NCI-H2107 treated with DMSO at 0.1 percent for 48 hours (cell line): ENCODE data around the gene ENGASE.

Experiments
- DNase-seq: peaks from one replicate; lab custom pipeline; 2025; ENCODE audit not compliant: unreplicated experiment; lab: John Stamatoyannopoulos, UW

The ENGASE gene

DNA sequence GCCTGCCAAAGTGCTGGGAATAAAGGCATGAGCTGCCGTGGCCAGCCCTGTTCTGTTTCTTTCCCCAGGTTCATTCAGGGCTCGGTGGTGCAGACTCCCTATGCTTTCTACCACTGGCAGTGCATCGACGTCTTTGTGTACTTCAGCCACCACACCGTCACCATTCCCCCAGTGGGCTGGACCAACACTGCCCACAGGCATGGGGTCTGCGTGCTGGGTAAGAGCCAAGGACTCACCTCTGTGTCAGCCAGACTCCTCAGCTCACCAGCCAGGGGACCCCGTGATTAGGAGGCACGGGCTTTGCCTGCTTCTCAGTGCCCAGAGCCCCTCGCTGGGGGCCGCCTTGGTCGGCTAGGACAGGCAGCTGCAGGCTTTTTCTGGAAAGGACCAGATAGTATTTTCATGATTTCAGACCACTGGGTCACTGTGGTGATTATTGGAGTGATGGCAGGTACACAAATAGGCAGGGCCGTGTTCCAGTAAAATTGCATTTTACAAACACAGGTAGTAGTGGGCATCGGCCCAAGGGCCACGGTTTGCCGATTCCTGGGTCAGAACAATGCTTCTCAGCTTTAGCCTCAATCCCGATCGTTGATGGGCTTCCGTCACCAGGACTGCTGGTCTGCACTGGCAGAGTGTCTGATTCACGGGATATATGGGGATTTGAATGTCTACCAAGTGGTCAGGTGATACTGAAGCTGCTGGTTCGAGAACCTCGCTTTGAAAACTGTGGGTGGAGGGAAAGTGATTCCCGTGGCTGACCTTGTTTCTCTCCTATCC lies 5.0 kb downstream of the ENGASE start:
- DNase-seq: no peak

DNA sequence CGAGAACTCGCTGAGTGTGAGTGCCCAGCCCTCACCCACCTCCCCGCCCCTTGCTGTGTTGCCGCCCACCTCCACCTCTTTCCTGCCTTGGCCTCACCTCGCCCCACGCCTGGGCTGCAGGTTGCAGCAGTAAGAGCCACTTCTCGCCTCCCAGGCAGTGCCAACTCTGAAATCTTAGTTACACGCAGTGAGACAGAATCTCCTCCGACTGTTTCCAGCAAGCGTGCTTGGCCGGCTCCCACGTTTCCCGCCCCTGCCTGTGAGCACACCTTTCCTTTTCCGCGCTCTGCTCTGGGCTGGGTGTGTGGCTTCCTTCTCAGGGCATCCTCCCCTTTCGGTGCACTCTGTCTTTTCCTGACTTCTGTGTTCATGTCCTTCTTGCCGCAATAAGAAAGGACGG lies 5.7 kb downstream of the ENGASE start:
- no peak for DNase-seq

DNA sequence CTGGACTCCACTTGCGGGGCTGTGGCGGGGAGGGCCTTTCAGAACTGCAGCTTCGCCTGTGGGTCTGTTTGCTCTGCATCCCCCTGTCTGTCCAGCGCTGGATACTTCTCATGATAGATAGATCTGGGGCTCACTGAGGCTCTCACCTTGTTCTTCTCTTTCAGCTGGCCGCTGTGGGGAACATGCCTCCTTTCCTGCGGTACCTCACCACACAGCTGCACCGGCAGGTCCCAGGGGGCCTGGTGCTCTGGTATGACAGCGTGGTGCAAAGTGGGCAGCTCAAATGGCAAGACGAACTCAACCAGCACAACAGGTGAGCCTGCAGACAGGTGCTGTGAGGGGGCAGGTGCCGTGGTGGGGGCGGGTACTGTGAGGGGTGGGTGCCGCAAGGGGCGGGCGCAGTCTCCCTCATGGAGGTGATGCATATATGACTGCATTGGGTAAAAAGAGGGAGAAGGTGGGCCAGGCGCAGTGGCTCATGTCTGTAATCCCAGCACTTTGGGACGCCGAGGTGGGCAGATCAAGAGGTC lies 6.2 kb downstream of the ENGASE start:
- DNase-seq: peak; percentile 84

DNA sequence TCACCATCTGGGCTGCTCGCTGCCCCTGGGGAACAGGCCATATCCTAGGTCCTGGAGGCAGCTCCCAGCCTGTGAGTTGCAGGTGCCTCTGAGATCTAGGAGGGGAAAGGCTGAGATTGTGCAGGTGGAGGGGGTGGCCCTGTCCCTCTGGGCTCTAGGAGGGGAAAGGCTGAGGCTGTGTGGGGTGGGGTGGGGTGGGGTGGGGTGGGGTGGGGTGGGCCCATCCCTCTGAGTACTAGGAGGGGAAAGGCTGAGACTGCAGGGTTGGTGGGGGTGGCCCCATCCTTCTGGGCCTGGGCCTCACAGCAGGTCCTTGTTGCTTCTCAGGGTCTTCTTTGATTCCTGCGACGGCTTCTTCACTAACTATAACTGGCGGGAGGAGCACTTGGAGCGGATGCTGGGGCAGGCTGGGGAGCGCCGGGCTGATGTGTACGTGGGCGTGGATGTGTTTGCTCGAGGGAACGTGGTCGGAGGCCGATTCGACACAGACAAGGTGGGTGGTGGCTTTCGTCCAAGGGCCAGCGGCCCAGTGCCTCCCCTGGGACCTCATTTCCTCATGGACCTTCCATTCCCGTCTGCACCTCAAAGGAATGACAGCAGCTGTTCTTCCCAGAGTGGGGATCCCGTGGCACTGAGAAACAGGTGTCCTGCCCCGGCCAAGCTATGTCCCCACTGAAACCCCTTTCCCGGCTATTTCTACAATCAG lies 7.1 kb downstream of the ENGASE start:
- no peak for DNase-seq

DNA sequence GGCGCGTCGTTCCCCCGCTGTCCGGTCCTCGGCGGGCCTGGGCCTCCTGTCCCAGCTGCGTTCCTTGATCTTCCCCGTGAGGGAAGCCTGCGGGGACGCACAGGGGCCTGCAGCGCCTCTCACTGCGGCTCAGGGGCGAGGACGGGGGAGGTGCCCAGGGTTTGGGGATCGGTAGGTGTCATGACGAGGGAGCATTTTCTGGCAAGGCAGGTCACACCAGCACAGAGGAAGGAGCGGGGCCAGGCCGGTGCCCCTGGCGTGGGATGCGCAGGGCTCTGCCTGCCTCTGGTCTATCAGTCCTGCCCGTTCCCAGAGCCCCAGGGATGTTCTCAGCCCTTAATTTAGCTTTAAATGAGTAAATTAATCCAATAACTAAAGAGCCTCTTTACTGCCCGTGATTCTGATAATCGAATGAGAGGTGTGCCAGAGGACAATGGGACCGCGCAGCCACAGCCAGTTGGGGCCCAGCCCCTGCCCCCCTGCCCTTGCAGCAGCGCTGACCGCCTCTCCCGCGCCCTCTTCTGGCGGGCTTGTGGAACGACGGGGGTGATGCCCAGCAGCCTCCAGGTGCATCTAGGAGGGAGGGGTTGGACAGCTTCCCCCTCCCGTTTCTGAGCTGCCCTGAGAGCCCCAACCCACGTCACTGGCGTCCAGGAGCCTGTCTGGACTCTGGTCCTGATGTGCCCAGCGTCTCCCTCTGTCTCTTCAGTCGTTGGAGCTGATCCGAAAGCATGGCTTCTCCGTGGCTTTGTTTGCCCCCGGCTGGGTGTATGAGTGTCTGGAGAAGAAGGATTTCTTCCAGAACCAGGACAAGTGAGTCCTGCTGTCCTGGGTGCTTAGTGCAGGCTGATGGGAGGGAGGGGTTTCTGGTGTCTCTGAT lies 7.9 kb downstream of the ENGASE start:
- DNase-seq: no peak

DNA sequence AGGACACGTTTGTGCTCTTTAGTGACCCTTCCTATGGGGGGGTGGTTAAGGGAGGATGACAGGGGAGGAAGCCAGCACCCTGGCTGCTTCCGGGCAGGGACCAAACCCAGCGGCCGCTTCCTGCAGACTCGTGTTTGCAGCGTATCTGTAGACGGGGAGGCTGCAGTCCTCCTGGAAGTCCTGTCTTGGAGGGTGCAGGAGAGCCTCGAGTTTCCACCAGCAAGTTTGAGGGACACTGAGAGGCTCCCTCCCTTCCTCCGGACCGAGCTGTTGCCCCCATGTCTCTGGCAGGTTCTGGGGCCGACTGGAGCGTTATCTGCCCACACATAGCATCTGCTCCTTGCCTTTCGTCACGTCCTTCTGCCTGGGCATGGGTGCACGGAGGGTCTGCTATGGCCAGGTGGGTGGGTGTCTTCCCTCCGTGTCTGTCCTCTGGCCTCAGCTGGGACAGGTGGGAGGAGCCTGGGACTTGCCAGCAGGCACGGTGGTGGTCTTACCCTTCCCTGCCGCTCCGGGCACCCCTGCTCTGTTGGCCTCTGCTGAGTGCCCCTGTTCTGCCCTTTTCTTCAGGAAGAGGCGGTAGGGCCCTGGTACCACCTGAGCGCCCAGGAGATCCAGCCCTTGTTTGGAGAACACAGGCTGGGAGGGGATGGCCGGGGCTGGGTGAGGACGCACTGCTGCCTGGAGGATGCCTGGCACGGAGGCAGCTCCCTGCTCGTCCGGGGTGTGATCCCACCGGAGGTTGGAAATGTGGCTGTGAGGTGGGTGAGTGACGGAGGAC lies 8.8 kb downstream of the ENGASE start:
- no peak for DNase-seq

DNA sequence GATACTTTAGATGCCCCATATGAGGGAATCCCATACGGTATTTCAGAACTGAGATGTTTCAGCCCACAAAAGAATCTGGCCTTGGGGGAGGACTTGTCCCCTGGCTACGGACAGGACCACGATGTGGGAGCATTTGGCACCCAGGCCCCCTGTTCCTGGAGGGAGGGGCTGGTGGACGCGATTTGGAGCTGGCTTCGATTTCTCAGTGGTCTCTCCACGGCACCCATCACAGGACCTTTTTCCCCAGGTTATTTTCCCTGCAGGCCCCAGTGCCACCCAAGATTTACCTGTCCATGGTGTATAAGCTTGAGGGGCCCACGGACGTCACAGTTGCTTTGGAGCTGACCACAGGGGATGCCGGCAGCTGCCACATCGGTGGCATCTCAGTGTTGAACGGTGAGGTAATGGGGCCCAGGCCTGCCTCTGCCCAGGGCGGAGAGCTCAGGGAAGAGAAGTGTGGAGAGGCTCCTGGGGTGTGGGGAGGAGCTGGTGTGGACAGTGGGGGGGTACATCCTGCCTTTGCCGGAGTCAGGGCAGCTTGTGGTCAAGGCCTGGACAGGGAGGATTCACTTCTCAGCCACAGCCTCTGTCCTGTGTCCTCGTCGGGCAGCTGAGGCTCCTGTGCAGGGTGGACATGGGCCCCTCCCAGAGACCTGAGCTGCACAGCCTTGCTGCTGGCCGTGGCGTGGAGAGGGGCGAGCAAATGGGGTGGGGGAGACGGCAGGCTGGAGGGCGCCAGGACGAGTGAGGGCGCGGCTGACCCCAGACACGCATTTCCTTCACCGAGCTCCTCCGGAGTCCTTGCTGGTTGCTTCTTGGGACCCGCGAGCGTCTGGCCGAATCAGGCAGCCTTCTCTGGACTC lies 9.9 kb downstream of the ENGASE start:
- no peak for DNase-seq

DNA sequence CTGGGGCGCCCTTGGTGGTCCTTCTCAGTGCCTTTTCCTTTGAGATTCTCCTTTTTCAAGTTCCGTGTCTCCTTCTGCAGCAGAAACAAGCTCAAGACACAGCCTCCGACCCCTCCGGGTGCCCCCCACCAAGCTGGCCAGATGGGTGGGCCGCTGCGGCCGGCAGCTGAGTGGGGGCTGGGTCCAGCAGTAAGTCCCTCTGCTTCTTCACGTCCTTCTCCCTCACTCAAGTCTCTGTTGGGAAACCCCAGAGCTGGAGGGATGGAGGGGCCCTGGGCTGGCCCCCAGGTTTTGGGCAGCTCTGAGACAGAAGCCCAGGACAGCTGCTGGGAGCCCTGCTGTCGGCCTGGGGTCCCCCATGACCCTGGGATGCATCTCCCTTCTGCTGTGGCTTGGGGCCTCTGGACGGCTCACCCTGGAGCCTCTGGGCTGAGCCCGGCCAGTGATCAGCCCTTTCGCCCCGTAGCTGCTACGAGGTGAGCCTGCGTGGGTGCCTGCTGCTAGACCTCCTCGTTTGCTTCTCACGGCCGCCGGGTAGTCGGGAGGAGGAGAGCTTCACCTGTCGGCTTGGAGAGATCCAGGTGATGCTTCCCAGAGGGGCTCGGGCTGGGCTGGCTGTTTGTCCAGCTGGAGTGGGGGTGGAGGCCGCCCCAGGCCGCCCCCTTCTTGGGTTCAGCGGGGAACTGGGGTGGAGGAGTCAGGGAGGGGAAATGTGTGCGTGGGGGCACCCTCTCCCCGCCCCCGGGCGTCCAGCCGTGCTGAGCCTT lies 10.7 kb downstream of the ENGASE start:
- no peak for DNase-seq

DNA sequence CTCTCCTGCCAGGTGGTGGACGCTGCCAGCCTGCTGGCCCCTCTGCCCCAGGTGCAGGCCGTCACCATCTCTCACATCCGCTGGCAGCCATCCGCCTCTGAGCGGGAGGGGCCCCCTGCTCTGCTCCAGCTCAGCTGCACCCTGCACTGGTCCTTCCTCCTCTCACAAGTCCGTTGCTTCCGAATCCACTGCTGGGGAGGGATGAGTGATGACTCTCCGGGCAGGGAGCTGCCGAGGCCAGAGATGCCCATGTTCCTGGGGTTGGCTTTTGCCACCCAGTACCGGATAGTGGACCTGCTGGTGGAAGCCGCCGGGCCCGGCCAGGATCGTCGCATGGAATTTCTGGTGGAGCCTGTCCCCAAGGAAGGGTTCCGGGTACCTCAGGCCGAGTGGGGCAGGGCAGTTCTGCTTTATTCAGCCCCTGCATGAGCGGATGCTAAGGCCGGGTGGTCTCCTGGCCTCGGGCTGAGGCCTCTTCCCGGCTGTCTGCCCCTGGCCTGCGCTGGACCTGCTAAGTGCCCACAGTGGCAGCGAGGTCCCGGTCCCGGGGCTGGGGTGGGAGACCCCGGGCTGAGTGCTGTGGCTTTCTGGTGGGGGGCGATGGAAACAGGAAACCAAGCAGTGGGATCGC lies 11.4 kb downstream of the ENGASE start:
- no peak for DNase-seq

DNA sequence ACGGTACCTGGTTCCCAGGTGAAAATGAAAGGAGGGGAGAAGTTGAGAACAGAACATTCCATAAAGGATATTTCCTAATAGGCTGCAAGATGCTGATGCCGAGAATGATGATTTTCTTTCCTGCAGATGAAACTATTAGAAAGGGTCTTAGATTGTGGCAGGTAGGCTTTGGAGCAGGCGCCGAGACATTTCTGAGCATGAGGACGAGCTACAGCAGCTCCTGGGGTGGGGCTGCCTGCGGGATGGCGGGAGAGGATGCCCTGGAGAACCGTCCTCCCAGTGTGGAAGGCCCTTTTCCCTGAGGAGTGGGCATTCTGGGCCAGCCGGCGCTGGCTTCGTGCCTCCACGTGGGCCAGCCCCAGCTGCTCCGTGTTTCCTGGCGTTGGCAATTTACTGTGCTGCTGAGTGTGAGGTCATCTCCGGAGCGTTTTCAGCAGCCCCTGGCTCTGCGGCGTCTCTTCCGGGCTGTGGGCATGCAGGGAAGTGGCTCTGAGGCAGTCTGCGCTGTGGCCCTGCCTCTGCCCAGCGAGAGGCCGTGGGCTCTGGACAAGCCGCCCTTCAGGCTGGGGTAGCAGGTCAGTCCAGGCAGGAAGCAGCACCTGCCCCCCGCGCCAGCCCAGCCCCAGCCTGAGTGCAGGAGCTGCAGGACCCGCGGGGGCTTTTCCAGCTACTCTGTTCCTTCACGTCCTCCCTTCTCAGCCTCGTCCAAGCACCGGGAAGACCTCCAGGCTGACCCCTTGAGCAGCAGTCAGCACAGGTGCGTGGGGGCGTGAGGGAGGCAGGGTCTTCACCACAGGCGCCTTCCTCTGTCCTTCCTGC lies 12.2 kb downstream of the ENGASE start:
- no peak for DNase-seq

DNA sequence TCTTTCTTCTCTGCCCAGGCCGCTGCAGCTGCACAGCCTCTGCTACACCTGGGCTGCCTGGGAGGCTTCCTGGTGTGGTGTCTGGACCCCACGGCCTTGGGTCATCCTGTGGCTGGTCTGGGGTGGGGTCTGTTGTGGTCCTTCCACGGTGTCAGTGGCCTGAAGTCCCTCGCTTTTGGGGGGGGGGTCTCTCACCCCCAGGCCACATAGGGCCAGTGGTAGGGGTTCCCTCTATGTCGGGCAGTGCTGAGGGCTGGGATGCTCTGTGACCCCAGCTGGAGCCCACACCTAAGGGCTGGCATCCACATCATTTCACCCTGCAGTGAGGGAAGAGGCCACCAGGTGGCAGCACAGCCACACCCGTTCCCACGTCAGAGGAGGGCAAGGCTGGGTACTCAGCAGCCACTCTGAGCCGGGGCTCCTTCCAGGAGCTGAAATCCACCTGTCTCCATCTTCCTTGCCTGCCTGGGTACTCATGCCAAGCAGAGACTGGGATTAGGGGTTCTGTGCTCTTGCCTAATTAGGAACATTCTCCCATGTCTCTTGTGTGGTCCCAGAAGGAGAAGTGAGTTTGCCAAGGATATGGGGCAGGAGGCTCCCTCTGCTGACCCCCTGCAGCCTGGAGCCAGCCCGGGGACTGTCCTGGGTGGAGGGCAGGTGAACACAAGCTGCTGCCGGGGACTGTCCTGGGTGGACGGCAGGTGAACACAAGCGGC lies 13.0 kb downstream of the ENGASE start:
- DNase-seq: peak; percentile 31

DNA sequence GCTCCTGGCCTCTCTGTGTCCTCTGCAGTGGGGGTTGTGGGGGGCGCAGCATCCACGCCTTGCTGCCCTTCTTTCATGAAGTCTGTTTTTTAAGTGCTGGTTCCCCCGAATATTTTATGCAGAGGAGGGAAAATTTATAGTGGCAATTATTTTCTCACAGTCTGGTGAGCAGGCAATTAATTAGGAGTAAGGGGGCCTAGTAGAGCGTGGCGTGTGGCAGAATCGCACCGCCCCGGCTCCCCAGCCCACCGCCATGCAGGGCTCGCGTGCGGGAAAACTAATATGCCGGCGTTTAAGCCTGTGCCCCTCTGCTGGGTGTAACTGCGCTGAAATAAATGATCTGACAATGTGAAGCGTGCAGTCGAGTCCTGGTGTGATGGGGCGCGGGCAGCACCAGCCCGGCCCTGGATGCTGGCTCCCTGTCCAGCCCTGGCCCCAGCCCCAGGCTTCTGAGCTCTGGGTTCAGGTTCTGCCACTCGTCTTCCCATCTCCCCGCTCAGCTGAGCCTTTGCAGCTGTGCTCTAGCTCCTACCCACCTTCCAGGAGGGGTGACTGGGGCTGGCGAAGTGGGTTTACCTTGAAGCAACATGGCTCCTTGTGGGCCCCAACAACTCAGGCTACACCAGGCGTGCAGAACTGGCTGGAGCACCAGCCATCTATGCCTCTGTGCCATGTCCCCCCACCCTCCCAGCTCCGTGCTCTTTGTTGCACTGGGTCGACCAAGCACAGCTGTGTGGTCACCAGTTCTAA lies 13.8 kb downstream of the ENGASE start:
- no peak for DNase-seq

DNA sequence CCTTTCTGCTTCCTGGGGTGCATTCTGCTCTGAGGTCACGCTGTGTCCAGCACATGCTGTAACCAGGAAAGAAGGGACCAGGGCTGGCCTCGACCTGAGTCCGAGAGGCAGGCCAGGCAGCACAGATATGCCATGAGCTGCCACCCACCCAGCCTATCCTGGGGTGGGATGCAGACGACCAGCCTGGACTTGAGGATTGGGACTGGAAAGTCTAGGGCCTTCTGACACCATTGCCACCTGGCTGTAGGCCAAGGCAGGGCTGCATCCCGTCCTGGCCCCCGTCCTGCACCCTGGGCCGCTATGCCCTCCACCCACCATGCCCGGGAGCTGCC lies 14.3 kb downstream of the ENGASE start:
- DNase-seq: no peak

DNA sequence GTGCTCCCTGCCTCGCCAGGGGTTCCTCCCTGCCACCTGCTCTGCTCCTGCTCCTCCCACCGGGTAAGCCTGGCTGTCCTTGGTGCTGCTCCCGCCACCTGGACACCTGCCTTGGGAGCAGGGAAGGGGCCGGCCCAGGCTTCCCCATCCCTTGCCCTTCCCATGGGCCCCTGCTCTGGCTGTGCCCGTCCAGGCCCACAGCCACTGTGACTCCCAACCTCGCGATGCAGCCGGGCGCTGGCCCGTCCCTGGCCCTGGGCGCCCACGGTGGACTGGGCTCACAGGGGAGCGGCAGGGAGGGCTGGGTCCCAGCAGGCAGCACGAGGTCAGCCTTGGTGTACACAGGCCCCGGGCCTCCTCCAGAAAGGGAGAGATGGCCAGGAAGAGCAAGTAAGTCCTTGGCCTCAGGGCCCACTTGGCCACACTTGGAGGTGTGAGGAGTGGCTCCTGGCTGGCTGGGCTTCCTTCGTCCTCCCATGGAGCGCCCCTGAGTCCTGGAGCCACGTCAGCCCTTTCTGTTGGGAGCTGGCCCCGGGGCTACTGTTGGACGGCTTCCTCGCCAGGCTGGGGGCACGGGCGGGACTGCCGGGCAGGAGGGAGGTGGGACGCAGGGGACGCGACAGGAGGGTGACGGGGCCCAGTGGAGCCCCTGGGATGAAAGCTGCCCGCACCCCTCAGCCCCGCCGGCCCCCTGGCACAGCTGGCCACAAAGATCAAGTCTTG lies 15.3 kb downstream of the ENGASE start:
- no peak for DNase-seq

DNA sequence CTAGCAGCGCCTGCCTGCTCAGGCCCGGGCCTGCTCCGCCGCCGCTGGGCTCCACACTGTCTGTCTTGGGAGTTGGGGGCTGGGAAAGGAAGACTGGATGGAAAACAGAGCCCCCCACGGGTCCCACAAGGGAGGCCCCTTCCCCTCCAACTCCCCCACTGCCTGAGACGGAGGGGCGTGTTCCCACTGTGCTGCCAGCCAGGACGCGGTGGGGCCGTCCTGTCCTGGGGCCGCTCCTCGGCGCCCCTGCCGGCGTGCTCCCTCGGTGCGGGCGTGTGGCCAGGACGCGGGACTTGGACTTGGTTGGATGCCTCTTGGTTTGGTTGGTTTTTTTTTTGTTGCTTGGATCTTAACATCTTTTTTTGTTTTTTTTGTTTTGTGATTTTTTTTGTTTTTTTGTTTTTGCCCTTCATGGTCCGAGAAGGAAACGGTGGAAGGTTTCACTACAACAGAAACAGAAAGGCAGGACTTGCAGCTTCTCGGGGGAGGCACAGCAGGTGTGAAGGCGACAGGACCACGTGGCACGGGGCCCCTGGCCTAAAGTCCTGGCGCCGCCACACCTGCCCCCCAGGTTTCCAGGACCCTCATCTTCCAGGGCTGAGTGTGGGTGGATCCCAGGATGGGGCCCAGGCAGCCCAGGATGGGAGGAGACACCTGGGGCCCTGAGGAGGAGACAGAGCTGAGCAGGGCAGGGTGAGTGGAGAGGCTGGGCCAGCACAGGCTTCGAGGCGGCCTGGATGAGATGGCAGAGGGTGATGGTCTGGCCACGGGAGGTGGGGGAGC lies 16.0 kb downstream of the ENGASE start:
- no peak for DNase-seq
